Hematopoietic multipotent progenitor cell treated with erythropoietin and hydrocortisone succinate and interleukin-3 and kit ligand, for 4 days (in vitro differentiated cells): ENCODE data around the gene RASSF9.

Experiments
- DNase-seq: peaks from one replicate; pipeline ENCODE4 v3.0.0-alpha.2; 2015

The RASSF9 gene

DNA sequence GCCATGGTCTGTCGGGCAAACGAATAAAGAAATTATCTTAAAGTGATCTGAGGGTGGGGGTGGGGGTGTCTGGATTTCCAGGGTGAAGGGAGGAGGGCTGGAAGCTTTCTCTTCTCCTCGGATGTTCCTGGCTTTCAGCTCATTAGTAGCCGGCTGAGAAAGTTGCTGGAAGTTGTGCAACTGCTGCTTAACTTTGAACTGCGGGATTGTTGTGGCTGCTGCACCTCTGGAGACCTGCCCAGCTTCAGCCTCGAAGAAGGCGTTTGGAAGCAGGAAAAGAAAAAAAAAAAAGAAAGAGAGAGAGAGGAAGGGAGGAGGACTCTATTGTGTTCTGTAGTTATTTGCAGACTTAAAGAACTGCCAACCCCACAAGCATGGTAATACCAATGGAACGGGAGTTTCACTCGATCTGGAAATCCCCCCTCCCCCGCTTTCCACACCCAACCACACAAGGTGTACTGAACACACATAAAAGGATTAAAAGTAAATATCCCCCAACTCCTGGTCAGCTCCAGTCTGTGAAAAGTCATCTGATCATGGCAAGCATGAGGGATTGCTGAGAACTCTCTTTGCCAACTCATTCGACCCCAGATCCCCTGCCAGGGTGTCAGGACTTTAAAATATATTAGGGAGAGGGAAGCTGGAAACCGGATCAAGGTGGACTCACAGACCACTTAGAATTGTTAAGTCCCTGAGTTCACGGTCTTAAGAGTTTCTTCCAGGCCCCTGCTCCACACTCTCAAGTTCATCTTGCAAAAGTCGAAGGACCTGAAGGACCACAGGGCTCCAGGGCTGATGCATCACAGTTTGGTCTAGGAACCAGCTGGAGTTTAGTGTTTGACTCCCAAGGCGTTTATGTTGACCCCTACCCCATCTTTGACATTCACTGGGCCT is at the start of gene RASSF9:
RASSF9 (minus strand) TSS at position 213 of the 894 bp plus-strand sequence; CDS start at position 5, 208 bp downstream.
- peak; percentile 5 for DNase-seq

DNA sequence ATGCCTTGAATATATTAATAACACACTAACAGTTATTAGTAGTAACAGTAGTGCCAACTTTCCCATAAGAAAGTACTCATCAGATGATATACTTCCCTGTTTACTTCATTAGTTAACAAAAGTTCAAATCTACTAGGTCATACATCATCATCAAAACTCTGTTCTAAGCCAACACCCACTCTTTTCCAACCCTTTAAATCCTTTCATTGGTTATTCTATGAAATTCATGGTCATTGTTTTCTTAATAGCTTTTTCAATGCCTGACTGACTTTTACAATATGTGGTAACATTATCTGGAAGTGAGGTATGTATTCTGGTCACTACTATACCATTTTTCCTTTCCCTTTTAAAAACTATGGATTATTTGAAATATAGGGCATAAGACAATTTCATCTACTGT is 47.6 kb upstream of the RASSF9 start:
- no peak for DNase-seq

DNA sequence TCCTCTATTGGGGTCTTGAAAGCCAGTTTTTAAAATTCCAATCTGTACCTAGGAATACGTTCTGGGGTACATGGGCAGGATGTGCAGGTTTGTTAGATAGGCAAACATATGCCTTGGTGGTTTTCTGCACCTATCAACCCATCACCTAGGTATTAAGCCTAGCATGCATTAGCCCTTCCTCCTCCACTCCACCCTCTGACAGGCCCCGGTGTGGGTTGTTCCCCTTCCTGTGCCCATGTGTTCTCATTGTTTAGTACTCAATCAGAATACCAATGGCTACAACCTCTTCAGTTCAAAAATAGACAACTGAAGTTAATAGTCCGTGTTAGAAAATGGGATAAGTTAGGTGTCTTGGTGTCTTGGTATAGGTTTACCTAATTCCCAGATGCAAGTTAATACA is 41.2 kb upstream of the RASSF9 start:
- DNase-seq, result no peak

- peak; percentile 77 for DNase-seq
Observed at GRCh38 chr12:85874031-85874461, 37.8 kb upstream of the RASSF9 start, which contains the start of gene NTS. NTS (plus strand) TSS chr12:85874295; CDS start chr12:85874404, 109 bp downstream.

DNA sequence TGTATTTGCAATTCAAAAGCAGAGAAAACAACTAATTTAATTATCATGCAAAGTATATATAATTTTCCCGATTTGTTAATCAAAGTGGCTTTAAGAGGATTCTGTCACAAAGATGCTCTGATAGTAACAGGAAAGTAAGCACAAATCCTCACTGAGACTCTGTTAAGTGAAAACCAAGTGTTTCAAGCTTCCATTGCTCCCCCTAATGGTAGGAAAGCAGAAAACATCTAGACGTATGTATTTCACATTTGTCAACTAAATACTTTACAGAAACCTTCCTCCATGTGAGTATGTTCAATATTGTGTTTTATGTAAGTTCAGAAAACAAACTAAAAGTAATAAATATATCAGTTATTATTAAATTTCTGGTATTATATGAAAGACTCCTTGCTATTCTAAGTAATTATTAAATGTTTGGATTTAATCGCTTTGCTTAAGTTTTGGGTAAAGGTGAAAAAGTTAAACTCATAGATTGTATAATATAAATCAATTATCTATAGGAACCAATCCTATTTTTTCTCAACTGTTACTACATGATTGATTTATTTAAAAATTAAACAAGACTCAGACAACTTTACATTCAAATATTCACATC is 36.4 kb upstream of the RASSF9 start:
- DNase-seq, result peak; percentile 87

DNA sequence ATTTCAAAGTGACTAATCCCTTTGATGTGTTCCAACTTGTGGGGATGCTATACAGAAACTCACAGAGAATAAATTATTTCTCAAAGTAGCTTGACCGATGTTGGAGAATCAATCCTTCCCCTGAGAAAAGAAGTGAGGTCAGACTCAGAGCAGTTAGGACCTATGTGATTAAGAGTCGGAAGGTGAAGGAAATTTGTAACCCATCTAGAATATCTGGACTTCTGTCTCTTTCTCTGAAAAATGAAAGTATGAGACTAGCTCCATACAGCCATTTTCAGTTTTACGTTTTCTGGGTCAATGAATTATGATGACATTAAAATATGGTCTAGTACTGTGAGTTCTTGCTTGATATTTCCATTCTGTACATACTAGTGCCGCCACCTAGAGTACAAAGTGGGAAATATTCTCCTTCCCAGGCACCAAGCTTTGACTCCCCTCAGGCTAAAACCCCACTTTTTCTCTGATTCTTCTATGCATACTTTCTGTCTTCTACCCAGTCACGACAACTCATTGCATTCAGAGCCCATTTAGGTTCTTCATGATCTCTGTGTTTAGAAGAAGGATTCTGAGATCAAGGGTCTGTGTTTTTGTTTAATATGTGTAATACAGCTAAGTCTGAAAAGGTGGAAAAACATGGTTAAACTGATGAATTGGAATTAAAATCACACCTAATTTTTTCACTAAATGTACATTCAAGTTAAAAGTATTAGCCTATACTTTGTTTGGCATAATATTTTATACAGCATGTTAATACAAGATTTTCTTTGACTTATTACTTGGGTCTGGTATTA is 31.0 kb upstream of the RASSF9 start:
- DNase-seq, result peak; percentile 87

DNA sequence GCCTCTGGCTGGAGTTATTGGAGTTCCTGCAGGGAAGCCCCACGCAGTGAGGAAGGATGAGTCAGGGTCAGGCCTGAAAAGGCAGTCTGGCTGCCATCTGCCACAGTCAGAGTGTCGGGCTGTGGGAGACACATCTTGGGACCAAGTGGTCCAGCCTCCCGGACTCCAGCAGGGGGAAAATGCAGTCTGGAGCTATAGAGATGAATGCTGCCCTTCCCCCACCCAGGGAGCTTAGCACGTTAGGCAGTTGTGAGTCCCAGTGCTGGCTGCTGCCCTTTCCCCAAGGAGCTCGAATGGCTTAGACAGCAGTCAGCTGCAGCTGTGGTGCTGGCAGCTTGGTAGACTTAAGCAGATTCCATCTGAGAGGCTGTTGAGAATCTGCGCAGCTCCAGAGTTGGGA is 29.7 kb upstream of the RASSF9 start:
- DNase-seq, result no peak

- DNase-seq, result no peak
Observed at GRCh38 chr12:85856966-85857365, 20.8 kb upstream of the RASSF9 start.

- no peak for DNase-seq
Observed at GRCh38 chr12:85855305-85855704, 19.1 kb upstream of the RASSF9 start.

- DNase-seq, result no peak
Observed at GRCh38 chr12:85849344-85849743, 13.1 kb upstream of the RASSF9 start.

- DNase-seq, result no peak
Observed at GRCh38 chr12:85843606-85844310, 7.5 kb upstream of the RASSF9 start.

DNA sequence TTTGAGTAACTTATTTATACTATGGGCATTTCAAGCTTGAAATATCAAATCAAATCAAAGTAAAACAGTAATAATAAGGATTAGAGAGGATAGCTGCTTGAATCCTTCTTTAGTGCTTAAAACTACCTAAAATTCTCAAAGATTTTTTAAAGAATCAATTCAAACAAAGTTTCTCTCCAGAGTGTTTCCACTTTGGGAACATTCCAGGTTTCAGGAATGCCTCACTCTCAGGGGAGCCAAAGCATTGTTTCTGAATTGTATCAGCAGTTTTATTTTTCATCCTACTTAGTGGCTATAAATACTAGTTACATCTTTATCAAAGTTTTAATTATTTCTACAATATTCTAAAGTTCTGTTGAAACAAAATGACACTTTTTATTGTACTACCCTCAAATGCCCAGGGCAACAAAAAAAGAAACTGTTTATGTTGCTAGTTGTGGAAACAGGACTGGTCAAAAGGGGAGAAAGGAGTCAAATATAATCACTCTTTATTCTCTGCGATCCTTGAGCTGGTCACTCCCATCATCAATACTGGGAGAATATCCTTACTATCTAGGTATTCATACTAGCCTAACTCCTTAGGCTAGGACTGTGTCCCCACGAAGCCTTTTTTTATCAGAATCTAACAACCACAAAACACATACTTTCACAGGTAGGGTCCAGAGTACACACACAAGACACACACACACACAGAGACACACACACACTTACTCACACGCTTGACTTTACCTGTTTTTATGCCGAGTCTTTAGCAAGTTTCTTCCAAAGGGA is 598 bp downstream of the RASSF9 start:
- DNase-seq, result no peak

- no peak for DNase-seq
Observed at GRCh38 chr12:85834378-85834777, 1.8 kb downstream of the RASSF9 start.

DNA sequence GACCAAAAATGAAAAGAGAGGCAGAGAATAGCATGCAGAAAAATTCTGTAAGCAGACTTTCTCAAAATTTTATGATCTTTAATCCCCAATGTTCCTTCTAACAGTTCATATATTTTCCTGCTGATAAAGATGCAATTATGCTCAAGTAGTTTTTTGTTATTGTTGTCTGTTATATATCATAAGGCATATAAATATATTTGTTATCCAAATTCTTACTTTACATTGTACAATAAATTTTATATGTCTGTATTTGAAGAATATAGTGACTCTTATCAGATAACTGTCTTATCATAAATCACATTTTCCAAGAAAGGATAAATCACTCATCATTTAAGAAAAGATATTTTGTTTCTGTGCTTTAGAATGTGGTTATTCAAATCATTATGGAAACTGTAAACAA is 2.6 kb downstream of the RASSF9 start:
- no peak for DNase-seq

- no peak for DNase-seq
Observed at GRCh38 chr12:85831327-85831990, 4.8 kb downstream of the RASSF9 start.

GRCh38 chr12:85829391-85829790 is 6.8 kb downstream of the RASSF9 start:
- no peak for DNase-seq

- no peak for DNase-seq
Observed at GRCh38 chr12:85828576-85828975, 7.6 kb downstream of the RASSF9 start.

GRCh38 chr12:85825746-85826145 is 10.5 kb downstream of the RASSF9 start:
- DNase-seq, result no peak

DNA sequence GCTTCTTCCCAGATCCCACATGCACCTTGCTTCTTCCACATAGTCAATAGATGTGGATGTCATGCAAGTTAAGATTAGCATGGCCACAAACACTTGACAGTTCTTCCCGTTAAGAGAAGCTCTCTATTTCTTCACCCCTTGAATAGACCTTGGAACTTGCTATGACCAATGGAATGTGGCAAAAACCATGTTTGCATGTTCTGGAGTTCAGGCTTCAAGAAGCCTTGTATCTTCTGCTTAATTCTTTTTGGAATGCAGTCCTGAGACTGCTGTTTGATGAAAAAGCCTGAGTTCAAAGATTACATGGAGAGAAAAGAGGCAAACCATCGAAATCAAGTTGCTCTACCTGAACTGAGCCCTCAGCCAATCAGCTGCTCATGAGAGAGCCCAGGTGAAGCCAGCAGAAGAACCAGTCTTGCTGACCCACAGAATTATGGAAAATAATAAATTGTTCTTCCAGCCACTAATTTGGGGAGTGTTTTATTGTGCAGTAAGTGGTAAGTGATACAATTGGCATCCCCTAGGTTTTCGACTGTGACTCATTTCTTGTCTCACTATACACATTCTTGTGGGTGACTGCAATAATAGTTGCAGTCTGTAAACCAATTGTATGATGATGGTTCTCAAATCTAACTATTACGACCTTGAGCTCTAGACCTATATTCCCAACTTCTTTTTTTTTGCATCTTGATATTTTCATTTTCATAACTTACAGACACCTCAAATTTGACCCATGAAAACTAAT is 12.6 kb downstream of the RASSF9 start:
- DNase-seq, result no peak

GRCh38 chr12:85821759-85822158 is 14.4 kb downstream of the RASSF9 start:
- no peak for DNase-seq

DNA sequence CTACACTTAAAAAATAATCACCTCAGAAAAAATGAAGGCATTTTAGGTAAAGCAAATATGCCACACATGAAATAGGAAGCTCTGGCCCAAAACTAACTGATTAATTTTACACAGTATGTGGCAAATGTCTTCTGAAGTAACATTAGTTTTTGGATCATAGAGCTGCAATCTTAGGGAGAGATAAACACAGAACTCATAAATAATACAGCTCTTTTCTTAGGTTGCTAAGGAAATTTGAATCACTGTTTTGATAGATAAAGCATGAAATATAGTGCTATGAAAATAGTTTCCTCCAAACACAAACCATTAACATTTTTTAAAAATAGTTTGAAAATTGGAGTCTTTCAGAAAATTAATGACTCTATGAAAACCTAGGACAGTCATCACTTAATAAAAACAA is 15.0 kb downstream of the RASSF9 start:
- no peak for DNase-seq
